GM12873 (cell line): Measurements from ENCODE around the gene KPNB1.

Experiments used
- CTCF ChIP-seq: IDR thresholded peaks from 2 replicates; pipeline ENCODE4 v1.5.1; 2012; ENCODE audit warnings: low read depth, mild to moderate bottlenecking, moderate library complexity, low read length, control low read depth; ENCODE audit not compliant: insufficient read depth; ENCODE audit errors: missing control alignments

KPNB1 gene

DNA sequence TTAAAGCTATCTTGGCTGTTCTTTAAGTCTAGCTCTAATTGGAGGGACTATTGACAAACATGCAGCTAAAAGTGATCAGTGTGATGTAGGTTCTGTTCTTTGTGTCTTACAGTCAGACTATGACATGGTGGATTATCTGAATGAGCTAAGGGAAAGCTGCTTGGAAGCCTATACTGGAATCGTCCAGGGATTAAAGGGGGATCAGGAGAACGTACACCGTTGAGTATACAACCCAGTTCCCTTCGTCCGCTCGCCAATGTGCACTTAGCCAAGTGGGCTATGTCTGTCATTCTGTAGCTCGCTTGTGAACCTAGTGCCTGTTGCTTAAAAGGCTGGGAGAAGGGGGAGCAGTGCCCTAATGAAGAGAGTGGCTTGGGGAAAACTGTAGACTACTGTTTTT, 28.5 kb downstream of the KPNB1 start:
- no peak for TF ChIP-seq CTCF

- no peak for TF ChIP-seq CTCF
Measured at GRCh38 chr17:47682138-47682537, 32.4 kb downstream of the KPNB1 start.

GRCh38 chr17:47684025-47684424, 34.3 kb downstream of the KPNB1 start:
- no peak for TF ChIP-seq CTCF

GRCh38 chr17:47684535-47685193, 34.9 kb downstream of the KPNB1 start:
- no peak for TF ChIP-seq CTCF

DNA sequence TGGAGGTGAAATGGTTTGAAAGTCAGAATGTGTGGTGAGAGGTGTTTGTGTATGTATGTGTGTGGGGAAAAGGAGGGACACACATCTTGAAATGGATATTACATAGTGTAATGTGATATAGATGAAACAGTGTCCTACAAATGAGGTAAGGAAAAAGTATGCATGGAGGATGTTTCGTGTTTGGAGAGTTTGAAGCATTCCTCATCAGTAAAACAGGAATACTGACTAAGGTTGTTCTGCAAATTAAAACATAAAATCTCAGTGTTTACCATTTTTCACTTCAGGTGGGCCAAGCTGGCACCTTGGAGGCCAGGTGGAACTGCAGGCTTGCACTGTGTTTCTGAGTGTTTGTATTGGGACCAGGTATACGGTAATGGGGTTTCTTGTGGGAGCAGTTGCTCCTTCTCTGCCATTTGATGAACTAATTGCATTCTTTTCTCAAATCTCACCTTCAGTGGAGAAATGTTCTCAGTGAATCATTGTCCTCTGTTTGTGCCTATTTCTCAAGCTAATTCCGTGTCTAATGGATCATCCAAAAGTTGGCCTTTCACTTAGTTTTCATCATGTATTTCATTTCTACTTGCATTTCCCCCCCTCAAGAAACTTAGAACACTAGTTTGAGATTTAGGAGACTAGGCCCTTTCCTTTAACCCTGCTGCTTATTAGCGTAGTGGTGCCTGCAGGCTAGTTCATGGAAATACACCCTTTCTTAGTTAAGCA, 36.0 kb downstream of the KPNB1 start:
- TF ChIP-seq CTCF = no peak

- no peak for TF ChIP-seq CTCF
Measured at GRCh38 chr17:47686276-47686635, 36.5 kb downstream of the KPNB1 start.

DNA sequence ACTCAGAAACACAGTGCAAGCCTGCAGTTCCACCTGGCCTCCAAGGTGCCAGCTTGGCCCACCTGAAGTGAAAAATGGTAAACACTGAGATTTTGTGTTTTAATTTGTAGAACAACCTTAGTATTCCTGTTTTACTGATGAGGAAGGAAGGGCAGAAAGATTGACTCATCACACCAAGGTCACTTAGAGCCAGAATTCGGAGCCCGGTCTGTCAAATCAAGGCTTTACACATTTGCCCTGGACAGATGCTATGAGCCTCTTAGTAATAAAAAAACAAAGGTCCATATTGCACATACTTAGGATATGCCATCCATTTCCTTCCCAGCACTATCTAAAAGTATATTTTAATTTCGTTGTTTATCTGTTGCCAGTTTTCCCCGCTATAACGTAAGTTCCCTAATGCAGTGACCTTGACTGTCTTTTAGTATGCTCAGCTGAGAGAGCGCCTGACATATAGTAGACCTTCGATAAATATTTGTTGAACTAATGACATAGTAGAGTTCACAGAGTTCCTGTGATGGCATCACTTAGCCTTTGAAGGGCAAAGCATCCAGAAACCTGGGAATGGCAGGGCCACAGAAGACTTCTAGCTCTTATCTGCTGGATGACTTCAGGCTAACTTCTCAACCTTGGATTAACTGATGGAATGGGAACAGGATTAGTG, 37.1 kb downstream of the KPNB1 start:
- TF ChIP-seq CTCF = no peak
